COLO829 (cell line): ENCODE measurements around the gene ESYT2.
"Not testable (repeated sequence)": the region's sequence is repeated elsewhere in the genome, so short reads cannot be mapped to it uniquely, and the experiment has no call there.

Experiments
- DNase-seq: peaks from one replicate; pipeline ENCODE4 v3.0.0; 2012; ENCODE audit warnings: low spot score

ESYT2 gene

GRCh38 chr7:158724658-158725505 is 104.4 kb downstream of the ESYT2 start:
- no peak for DNase-seq

GRCh38 chr7:158723714-158724385 is 105.5 kb downstream of the ESYT2 start:
- no peak for DNase-seq

- no peak for DNase-seq
Measured at GRCh38 chr7:158723266-158723665, 106.0 kb downstream of the ESYT2 start.

GRCh38 chr7:158722574-158723237 is 106.6 kb downstream of the ESYT2 start:
- DNase-seq = no peak

GRCh38 chr7:158720112-158720511 is 109.2 kb downstream of the ESYT2 start:
- DNase-seq = no peak

GRCh38 chr7:158716802-158717201 is 112.5 kb downstream of the ESYT2 start:
- DNase-seq = no peak

GRCh38 chr7:158710651-158711102 is 118.6 kb downstream of the ESYT2 start:
- DNase-seq = no peak

- no peak for DNase-seq
Measured at GRCh38 chr7:158707610-158708009, 121.7 kb downstream of the ESYT2 start.

GRCh38 chr7:158706710-158707590 is 122.4 kb downstream of the ESYT2 start:
- DNase-seq = no peak

GRCh38 chr7:158706273-158706704 is 123.0 kb downstream of the ESYT2 start:
- DNase-seq = no peak

- no peak for DNase-seq
Measured at GRCh38 chr7:158705234-158705850, 124.0 kb downstream of the ESYT2 start.

- peak; percentile 93 for DNase-seq
Measured at GRCh38 chr7:158704524-158705233, 124.6 kb downstream of the ESYT2 start, which contains the start of gene NCAPG2. Gene NCAPG2 (minus strand): TSS chr7:158704804. CDS start chr7:158701899, 2,905 bp downstream.

- DNase-seq = not testable (repeated sequence)
Measured at GRCh38 chr7:158703679-158704523, 125.4 kb downstream of the ESYT2 start.

- DNase-seq = no peak
Measured at GRCh38 chr7:158702944-158703343, 126.4 kb downstream of the ESYT2 start.

GRCh38 chr7:158702196-158702595 is 127.1 kb downstream of the ESYT2 start:
- DNase-seq = no peak

GRCh38 chr7:158700008-158700407 is 129.3 kb downstream of the ESYT2 start:
- no peak for DNase-seq

GRCh38 chr7:158699341-158699740 is 130.0 kb downstream of the ESYT2 start:
- DNase-seq = no peak

- DNase-seq = no peak
Measured at GRCh38 chr7:158698657-158699195, 130.6 kb downstream of the ESYT2 start.

- DNase-seq = not testable (repeated sequence)
Measured at GRCh38 chr7:158697597-158697996, 131.7 kb downstream of the ESYT2 start.
